Motor neuron (in vitro differentiated cells): ENCODE measurements around the gene CYP11A1. TPM values are rescaled to one million over a fixed set of nuclear protein-coding genes. Genes with fewer than 3 reads are reported as not detected.

Experiments
- ATAC-seq, 8 experiments: fragments of 200-7000 bp; cut with Tn5 transposase; replicated peaks in 6 of 8; 2 replicates each; pipeline ENCODE4 v1.8.0; 2021; ENCODE audit warnings: mild to moderate bottlenecking in 8 of 8, moderate library complexity in 8 of 8
- H3K27ac ChIP-seq, 2 donors: fragments of 250-450 bp; sonication (Bioruptor Pico); 2 replicates each; pipeline ENCODE4 v1.9.0; 2021; ENCODE audit warnings: antibody characterized with exemption in 2 of 2, mild to moderate bottlenecking in 2 of 2, moderate library complexity in 1 of 2
- H3K4me1 ChIP-seq, 2 donors: fragments of 250-450 bp; sonication (Bioruptor Pico); replicated peaks in 1 of 2; 2 replicates each; pipeline ENCODE4 v1.6.1; 2021; ENCODE audit warnings: antibody characterized with exemption in 2 of 2, mild to moderate bottlenecking in 2 of 2, moderate library complexity in 1 of 2
- H3K4me3 ChIP-seq, 5 donors: fragments of 250-450 bp; sonication (Bioruptor Pico); 2 replicates each; pipeline ENCODE4 v1.9.0; 2021; ENCODE audit warnings: antibody characterized with exemption in 5 of 5, mild to moderate bottlenecking in 5 of 5, moderate library complexity in 4 of 5
- WGBS, 10 experiments: fragments of 450-650 bp; shearing (Covaris generic); methylation state at CpG; one replicate each; pipeline ENCODE4 v1.0.0; 2022; 5-methylcytosine and 5-hydroxymethylcytosine counted together
- in situ Hi-C, 9 experiments: fragments of 400-800 bp; cut with MboI; loops; one replicate each; pipeline ENCODE4 v1.15.0; 2021; ENCODE audit warnings: low sequenced_read_pairs in 9 of 9, low pct_unique_long_range_greater_than_20kb in 2 of 9; ENCODE audit not compliant: unreplicated experiment in 9 of 9
- total RNA-seq, 8 experiments: library from RNA; unstranded; fragments of 300-600 nt; gene quantifications; 2 replicates each; pipeline versions ENCODE4 v1.2.3 to v1.2.4, GENCODE V29; 2022

The CYP11A1 gene
- total RNA-seq, 8 experiments from 2014 or later, result 0.46 to 3.1 (median 2.3) TPM; not detected in 3

DNA sequence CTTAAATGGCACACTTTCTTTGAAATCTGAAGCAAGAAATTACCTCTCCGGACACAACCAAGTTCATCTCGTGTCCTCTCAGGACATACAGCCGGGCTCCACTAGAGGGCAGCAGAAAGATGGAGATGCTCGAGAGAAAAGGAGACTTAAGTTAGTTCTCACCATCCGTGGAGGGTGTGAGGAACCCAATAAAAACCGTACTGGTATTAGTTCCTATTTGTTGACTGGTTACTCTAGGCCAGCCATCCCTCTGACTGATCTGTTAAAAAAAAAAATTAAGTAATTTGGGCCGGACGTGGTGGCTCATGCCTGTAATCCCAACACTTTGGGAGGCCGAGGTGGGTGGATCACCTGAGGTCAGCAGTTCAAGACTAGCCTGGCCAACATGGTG lies 7.9 kb upstream of the CYP11A1 start:
- no peak overlapping the region for H3K27ac ChIP-seq
- WGBS, 10 experiments, result 0 to 33% (median 6%) methylated on average over 2 to 6 of the region's 9 CpGs; no CpG with 5 or more reads in 2 of the 10 experiments
- no peak overlapping the region for H3K4me3 ChIP-seq
- in situ Hi-C loops, result loop anchor here in 4 of 9 experiments (25.0 kb wide), 2 partner anchors 387 to 562 kb away; partner anchors contain the start of gene COX5A (in 1 of the 4)
- peak in 3 of 8 experiments; percentile 6 to 17 (median 13) for ATAC-seq
- no peaks in the 10 kb centered on the region for H3K4me1 ChIP-seq

DNA sequence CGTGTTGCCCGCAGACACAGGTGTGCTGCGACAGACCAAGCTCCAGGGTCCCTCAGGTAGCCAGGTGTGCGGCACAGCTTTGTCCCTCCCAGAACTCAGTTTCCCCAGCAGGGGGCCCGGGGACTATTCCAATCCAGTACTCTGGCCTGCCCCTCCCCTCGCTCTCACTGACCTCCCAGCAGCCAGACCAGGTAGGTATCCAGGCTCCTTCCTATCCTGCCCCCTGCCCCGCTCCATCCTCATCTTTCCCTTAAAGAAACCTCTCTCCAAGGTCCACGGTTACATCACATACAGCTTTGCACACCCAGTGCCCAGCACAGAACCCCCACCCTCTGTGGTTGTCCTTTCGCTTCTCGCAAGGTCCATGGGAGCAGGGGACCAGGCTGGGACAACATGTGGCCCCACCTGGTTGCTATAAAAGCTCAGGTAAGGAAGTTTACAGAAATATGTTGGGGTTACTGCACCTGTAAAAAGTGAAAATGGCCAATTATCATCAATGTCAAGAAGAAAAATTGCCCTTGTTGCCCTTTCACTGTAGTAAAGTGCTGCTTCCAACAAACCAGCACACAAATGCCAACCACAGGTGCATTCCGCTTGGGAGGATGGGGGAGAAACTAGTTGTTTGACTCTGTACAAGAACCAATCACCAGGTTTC lies 7.3 kb upstream of the CYP11A1 start:
- Histone ChIP-seq H3K4me1 (no peaks in the 10 kb centered on the region), H3K4me3 (peak overlapping the region; percentile 39 to 55 (median 51)), H3K27ac (no peak overlapping the region)
- 0 to 62% (median 8%) methylated on average over 1 to 7 of the region's 11 CpGs; no CpG with 5 or more reads in 4 of the 10 experiments for WGBS, 10 experiments
- ATAC-seq, result peak in 3 of 8 experiments; percentile 0 to 3 (median 1)
- in situ Hi-C loops, result loop anchor here in 4 of 9 experiments (25.0 kb wide), 2 partner anchors 388 to 563 kb away; partner anchors contain the start of gene COX5A (in 1 of the 4)

DNA sequence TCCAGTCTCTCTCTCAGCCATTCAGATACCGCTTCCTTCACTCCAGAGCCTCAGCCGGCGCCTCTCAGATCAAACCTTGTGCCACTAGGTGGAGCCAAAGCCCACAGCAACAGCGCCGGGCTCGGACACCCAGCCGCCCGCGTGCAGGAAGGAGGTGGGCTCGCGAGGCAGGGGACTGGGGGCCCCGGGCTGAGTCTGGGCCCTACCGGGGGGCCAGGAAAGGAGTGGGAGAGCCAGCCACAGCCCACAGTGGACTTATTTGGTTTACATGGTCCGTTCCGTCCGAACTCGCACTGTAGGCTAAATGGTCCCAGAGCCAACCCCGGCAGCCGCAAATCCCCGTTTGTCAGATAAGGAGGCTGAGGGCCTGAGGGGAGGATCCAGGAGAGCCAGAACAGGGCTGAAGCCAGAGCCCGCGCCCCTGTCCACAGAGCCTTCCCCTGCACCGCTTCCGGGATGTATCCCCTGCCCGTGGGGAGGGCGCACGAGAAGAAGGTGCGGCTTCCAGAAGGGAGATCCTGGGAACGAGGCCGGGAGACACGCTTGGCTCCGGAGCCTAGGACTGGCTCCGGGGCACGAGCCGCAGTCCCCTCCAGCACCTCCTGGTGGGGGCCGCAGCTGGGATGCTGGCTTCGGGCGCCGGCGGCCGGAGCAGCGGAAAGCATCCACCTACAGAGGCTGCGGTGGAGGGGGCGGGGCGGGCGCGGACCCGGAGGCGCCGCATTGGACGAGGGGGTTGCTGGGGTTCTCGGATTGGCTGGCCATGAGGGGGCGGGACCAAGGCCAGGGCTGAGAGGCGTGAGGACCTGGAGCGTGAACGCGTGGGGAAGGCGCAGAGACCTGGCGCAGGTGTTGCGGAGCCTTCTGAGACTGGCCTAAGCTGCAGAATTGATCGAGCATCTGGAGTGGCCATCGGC lies 6.5 kb upstream of the CYP11A1 start:
- ATAC-seq, result peak; percentile 83 to 95 (median 92)
- in situ Hi-C loops, result no loop called here
- 0% methylated on average over 2 to 5 of the region's 62 CpGs; no CpG with 5 or more reads in 6 of the 10 experiments for WGBS, 10 experiments

DNA sequence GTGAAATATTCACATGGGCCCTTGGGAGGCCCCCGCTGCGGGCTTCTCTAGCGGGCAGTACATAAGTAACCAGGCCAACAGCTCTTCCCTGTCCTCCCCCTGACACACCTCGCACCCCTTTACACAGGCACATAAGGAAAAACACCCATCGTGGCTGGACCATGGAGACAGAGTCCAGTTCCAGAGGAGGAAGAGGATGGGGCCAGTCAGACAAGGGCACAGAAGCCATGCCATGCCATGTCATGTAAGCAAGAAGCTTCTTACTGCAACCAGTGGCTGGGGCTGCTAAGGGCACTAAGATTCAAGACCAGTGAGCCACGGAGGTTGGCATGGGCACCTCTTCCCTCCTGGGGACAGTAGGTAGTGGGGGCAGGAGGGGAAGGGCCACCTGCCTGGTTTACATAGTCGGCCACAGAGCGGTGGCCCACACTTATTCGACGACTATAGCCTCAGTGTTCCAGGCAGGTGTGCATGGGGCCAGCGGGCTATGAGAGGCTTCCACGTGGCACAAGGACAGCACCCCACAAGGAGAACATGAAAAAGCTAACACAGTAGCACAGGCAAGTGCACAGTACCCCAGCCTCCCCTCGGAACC lies 5.7 kb upstream of the CYP11A1 start:
- in situ Hi-C loops, result no loop called here
- ATAC-seq, result peak in 1 of 8 experiments; percentile 2
- WGBS, 10 experiments, result 19 to 100% (median 70%) methylated on average over 1 to 6 of the region's 13 CpGs; no CpG with 5 or more reads in 2 of the 10 experiments
- H3K27ac ChIP-seq, result no peak overlapping the region
- no peak overlapping the region for H3K4me3 ChIP-seq
- no peaks in the 10 kb centered on the region for H3K4me1 ChIP-seq

More for the DNA sequence above, 6.5 kb upstream of the CYP11A1 start:
- no peak overlapping the region for H3K27ac ChIP-seq
- no peaks in the 10 kb centered on the region for H3K4me1 ChIP-seq
- H3K4me3 ChIP-seq, result peak overlapping the region; percentile 39 to 55 (median 51)

DNA sequence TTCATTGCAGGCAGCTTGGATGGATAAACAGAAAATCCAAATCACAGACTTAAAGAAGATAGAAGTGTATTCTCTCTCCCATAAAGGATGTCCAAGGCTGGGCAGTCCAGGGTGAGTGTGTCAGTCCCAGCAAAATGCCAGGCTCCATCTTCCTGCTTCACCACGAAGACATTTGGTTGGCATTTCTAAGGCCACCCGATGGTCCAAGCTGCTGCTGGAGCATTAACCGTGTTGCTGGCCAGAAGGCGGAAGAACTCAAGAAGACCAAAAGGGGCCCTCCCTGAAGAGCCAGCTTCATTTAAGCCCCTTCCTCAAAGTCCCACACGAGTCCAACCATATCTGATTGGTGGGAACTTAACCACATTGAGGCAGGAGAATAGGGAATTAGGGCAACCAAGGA lies 3.0 kb upstream of the CYP11A1 start:
- WGBS, 10 experiments, result 40 to 96% (median 73%) methylated on average over 1 to 5 of the region's 5 CpGs; no CpG with 5 or more reads in 3 of the 10 experiments
- Histone ChIP-seq H3K4me3 (no peak overlapping the region), H3K27ac (no peak overlapping the region), H3K4me1 (peaks cover 0 to 2% of the 10 kb centered on the region in 2 donors)
- in situ Hi-C loops, result no loop called here
- ATAC-seq, result no peak

DNA sequence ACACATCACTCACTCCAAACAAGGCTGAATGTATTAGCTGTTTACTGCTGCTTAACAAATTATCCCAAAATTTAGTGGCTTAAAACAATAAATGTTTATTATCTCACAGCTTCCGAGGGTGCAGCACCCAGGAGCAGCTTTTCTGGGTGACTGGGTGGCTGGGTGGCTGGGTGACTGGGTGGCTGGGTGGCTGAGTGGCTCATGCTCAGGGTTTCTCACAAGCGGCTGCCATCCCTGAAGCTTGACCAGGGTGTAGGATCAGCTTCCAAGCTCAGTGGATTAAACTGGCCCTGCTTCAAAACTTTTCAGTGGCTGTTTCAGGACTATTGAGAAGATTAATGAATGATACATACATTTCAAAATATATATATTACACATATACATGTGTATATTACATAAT lies 2.3 kb upstream of the CYP11A1 start:
- Histone ChIP-seq H3K27ac (no peak overlapping the region), H3K4me1 (peaks cover 0 to 2% of the 10 kb centered on the region in 2 donors), H3K4me3 (no peak overlapping the region)
- WGBS, 10 experiments, result 70 to 100% (median 92%) methylated on average over 1 to 2 of the region's 2 CpGs; no CpG with 5 or more reads in 5 of the 10 experiments
- in situ Hi-C loops, result no loop called here
- no peak for ATAC-seq

DNA sequence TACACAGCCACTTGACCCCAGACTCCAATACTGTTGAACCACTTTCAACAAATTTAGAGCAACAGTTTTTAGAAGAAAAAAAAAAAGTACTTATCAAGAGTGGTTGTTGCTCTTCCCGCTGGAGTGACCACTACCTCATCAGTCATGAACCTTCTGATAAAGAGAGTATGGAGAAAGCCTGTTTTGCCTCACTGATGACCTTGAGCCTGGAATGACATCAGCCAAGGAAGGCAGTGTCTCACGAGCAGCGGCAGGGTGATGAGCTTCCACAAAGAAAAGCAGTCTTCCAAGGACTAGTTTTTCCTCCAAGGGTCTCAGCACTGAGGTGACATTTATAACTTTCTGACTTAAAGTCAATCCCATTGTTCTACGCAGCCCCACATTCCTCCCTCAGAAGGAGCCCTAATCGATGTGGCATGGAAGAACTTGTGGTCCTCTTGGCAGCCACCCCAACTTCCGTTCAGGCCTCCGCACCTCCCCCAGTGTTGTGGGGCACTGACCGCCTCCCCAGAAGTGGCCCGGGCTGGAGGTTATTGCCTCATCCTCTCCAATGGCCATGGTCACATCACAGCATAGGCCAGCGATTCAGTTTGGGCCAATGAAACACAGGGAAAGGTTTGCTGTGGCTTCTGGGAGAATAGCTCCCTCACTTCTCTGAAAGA lies 1.8 kb upstream of the CYP11A1 start:
- no peak overlapping the region for H3K4me3 ChIP-seq
- ATAC-seq, result no peak
- WGBS, 10 experiments, result 59 to 100% (median 87%) methylated on average over 1 to 7 of the region's 10 CpGs
- H3K4me1 ChIP-seq, result peaks cover 0 to 2% of the 10 kb centered on the region in 2 donors
- in situ Hi-C loops, result no loop called here
- no peak overlapping the region for H3K27ac ChIP-seq

DNA sequence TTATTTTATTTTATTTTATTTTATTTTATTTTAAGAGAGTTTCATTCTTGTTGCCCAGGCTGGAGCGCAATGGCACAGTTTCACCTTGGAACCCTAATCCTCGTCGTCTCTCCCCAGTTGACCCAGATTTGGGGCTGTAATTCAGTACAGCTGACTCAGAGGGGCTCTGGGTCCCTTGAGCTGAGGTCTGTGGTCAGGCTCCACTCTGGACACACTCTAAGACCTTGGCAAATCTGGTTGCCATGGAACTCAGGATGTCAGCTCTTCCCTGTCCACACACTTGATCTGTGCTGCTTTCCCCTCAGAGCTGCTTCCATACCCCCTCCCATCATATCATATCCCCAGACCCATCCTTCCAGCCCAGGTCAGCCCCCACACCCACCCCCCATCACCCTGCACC lies 675 bp upstream of the CYP11A1 start:
- ATAC-seq, result no peak
- Histone ChIP-seq H3K4me1 (peaks cover 0 to 2% of the 10 kb centered on the region in 2 donors), H3K27ac (no peak overlapping the region), H3K4me3 (no peak overlapping the region)
- in situ Hi-C loops, result no loop called here
- 83 to 100% (median 92%) methylated on average over 1 to 3 of the region's 3 CpGs; no CpG with 5 or more reads in 3 of the 10 experiments for whole genome bisulfite sequencing, 10 experiments

DNA sequence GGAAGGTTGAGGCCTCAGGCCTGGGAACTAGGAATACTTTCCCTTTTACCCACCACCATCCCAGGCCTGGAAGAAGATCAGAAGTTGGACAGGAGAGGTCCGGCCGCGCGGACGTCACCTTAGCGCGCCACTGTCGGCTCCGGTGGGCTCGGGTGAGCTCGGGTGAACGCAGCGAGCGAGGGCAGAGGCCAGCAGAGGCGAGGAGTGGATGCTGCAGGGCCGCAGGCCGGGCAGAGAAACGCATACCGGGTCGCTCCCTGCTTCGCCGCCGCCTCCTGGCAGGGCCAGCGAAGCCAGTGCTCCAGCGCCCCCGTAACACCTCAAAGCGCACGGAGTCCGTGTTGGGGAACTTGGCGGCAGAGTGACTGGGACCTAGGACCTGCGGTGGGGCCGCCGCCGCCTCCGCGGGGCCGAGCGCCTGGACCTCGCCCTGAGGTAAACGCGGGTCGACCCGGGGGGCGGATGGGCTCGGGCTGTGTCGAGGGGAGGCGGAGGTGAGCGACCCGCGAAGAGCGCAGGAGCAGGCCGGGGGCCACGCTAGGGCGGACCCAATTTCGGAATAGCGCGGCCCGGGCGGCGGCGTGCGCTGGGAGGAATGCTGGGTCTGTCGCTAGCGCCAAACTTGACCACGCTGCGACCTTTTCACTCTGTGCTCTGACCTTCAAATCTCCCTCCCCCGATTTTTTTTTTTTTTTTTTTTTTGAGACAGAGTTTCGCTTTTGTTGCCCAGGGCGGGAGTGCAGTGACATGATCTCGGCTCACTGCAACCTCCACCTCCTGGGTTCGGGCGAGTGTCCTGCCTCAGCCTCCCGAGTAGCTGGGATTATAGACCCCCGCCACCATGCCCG lies 1.6 kb downstream of the CYP11A1 start:
- ATAC-seq, result peak; percentile 59 to 96 (median 64)
- Histone ChIP-seq H3K4me1 (peaks cover 0 to 2% of the 10 kb centered on the region in 2 donors), H3K4me3 (peak overlapping the region in 4 of 5 donors; percentile 4 to 20 (median 14)), H3K27ac (no peak overlapping the region)
- WGBS, 10 experiments, result 4 to 83% (median 31%) methylated on average over 3 to 25 of the region's 75 CpGs; no CpG with 5 or more reads in 1 of the 10 experiments
- in situ Hi-C loops, result no loop called here

DNA sequence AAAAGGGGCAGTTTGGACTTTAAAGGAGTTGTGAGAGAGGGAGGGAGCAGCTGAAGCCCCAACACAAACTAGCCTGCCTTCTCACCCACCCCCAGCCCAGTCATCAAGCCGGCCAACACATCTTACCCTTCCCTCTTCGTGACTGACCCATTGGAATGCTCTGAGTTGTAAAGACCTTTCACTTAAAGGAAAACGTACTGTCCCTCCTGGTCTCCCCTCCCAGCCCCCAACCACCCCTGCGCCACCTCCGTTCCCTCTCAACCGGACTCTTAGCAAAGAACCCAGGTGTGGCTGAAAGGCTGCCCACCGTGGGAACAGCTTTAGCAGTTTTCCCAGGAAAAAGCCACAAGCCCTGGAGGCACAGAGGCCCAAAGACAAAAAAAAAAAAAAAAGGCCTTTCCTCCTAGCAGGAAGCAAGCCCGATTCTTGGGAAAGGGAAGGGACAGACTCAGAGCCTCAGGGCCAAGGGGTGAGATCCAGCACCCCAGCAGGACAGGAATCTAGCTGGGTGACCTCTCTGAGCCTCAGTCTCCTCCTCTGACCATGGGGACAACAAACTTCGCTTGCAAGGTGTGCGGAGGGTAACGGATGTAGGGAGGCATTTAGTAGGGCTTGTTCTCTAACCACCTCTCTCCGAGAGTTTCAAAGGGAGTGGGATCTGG lies 2.4 kb downstream of the CYP11A1 start:
- 20 to 86% (median 52%) methylated on average over 1 to 5 of the region's 12 CpGs; no CpG with 5 or more reads in 6 of the 10 experiments for WGBS, 10 experiments
- in situ Hi-C loops, result no loop called here
- Histone ChIP-seq H3K27ac (no peak overlapping the region), H3K4me1 (peaks cover 0 to 2% of the 10 kb centered on the region in 2 donors), H3K4me3 (no peak overlapping the region)
- no peak for ATAC-seq

DNA sequence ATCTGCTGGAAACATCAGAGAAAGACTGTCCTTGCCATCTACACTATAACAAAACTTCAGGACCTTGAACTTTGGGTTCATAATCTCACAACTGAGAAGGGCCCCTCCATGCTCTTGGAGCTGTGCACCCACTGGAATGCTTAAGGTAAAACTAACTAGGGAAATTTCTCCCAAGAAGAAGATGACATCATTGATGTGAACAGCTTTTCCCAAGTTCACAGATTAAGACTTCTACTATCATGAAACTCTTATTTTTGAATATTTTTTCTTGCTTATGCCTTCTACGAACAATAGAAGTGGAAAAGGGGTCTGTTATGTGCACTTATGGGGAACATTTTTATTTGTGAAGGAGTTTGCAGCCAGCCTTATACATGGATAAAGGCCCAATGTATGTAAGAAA lies 5.0 kb downstream of the CYP11A1 start:
- in situ Hi-C loops, result no loop called here
- WGBS, 10 experiments, result 17 to 100% (median 71%) methylated on average over 1 of the region's 1 CpG; no CpG with 5 or more reads in 3 of the 10 experiments
- no peak overlapping the region for H3K4me3 ChIP-seq
- peaks cover 0 to 2% of the 10 kb centered on the region in 2 donors for H3K4me1 ChIP-seq
- H3K27ac ChIP-seq, result no peak overlapping the region
- no peak for ATAC-seq
